HG03108 (cell line): ENCODE measurements around the gene NRP1.

ENCODE experiments used
- ATAC-seq: cut with Tn5 transposase; IDR thresholded peaks from one replicate; pipeline ENCODE4 v1.9.1; 2021; ENCODE audit warnings: moderate library complexity; ENCODE audit not compliant: unreplicated experiment

The NRP1 gene

DNA sequence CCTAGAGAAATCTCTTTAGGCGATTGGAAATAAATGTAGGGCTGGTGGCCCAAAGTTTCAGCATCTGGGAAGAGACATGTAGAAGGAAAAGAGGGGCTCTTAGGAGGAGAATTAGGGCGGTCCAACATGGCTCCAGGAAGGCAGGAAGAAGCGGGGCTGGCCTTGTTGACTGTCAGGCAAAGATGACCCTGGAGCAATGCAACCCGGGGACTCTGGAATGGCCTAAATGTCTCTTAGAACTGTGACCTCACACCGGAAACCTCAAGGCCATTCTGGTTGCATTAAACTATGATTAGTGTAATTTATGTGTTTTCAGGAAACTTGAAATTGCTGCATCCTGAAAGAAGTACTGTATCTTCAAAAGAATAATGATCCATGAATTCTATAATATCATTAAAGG, 66.8 kb downstream of the NRP1 start:
- no peak for ATAC-seq

DNA sequence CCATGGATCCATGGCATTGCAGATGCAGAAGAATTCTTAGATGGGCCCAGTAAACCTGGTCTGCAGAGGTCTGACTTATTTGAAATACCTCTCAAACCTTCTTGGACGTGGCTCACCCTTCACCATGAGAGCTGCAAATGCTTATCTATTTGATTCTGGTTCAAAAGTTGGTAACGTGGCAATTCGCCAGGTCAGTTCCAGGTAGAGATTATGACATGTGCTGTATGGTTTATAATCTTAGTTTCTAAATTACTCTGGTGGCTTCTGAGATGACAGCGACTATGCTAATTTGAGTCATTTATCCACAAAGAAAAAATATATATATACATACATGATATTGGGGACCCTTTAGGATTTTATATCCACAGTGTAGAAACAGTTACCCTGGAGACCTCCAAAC, 68.8 kb downstream of the NRP1 start:
- no peak for ATAC-seq

DNA sequence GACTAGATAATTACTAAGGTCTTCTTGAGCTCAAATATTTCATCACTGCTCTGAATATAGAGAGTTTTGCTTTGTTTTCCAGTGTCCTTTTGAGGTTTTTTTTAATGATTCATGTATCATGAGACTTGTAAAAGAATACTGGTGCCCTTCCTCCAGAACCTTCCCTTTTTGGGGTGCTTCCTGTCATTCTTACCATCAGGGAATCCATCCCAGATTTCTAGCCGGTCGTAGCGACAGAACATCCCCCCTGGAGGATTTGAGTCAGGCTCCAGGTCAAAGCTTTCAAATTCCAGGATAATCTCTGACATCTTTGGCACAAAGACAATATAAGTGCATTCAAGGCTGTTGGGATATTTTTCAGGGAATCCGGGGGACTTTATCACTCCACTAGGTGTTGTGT, 71.0 kb downstream of the NRP1 start:
- ATAC-seq = no peak

DNA sequence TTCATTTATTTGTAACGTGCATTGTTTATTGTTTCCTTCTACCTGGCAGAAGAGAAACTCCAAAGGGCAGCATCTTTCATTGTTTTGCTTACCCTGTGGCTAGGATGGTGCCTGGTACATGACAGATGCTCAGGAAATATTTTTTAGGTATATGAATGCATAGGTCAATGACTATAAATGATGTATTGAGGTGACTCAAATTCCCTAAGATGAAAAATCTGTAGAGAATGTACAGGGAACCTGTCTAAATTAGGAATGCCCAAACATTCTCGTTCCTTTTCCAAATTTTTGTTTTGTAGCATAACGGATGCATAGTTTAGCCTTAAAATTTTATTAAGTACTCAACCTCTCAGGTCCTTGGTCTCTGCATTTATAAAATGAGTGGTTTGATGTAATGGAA, 71.6 kb downstream of the NRP1 start:
- ATAC-seq = no peak

DNA sequence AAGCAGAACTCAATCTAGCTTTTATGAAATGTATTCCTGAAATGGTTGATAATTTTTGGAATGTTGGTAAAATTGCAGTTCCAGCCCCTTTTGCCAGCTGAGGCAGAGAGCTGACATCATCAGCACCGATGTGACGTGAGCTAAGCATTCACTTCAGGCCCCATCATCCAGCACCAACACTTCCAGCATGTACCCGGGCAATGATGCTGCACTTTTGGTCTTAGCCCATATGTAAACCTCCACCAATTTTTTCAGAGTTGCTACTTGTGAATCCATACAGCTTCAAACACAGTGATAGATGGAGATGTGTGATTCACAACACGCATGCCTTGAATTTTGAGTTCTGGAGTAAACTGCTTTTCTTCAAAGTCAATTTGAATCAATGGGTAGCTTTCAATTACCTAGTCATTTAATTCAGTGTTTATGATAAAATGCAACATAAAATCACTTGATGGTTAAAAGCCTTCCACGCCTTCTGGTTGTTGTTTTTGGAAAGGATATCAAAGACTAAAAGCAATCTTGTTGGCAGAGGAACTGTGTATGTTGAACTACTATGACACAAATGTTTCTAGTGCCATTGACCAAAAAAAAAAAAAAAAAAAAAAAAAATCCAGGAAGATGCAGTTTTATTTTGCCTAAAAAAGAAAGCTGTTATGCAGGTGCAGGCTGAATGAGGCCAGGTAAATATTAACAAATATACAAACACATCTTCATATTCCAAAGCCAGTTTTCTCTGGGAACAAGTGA, 73.9 kb downstream of the NRP1 start:
- ATAC-seq = no peak

DNA sequence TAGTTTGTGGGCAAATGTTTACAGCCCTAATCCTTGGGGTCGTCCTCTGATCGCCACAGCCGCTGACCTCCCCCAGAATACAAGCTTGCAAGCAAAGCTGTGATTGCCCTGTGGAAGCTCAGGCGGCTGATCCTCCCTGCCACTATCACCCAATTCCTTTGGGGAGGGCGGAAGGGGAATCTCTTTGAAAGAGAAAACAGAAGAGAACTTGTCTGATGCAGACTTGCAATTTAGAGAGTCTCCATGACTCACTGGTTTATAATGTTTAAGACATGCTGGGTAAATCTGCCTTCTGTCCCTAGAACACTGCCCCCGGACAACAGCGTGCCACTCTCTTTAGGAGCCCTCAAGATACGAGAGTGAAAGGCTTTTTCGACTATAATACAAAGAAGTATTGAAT, 75.5 kb downstream of the NRP1 start:
- no peak for ATAC-seq

DNA sequence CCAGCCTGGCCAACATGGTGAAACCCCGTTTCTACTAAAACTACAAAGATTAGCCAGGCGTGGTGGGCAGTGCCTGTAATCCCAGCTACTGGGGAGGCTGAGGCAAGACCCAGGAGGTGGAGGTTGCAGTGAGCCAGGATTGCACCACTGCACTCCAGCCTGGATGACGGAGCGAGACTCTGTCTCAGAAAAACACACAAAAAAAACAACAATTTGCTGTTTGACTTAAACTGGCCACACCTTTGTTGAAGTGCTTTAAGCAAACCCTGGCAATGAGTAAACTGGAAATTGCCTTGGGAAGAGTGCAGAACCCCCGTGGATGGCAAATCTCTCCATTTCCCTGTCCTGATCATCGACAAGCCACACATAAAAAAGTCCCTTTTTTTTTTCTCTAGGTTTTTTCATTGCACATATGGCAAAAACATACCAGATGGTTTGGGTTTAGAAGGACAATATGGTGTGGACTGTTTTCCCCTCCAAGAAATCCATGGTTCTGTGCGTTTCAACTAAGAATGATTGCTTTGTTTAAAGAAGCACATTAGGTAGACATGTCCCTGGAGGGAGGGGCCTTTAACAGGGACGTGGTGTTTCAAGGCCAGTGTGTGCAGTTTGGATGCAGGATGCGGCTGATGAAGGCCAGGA, 76.9 kb downstream of the NRP1 start:
- ATAC-seq = no peak

DNA sequence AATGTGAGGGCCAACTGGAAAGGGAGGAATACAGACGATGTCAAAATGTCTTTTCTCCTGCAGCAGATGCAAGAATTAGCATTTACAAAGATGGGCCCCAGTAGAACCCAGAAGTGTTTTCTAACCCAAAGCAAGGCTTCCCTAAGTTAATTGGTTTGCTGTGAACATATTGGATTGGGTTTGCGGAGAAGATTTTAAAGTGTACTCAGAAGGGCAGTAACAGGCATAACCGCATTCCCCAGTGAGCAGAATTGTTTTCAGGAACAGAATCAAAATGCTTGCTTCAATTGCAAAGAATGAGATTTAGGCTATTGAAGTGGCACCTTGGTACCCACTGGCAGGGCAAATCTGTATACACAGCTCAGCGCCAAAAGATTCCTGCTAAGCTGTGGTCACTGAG, 78.0 kb downstream of the NRP1 start:
- no peak for ATAC-seq

DNA sequence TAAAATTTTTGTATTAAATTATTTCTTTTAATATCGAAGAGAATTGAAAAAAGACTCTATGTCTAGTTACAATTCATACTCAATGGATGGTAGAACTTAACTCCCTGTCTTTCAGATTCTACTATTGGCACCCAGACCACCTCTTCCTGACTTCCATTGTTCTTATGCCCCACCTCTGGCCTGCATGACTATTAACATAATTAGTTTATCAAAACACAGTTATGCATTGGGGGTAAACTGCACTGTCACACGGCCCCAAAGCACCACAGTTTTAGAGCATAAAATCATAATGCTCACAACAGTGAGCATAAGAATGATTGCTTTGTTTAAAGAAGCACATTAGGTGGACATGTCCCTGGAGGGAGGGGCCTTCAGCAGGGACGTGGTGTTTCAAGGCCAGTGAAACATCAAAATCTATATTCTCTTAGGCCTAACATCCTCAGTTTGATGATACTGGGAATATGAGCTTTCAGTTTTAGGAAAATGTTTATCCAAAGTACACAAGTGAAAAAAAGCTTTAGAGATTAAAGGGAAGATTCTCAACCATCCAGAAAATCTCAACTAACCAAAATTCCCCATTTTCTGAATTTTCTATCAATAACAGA, 79.8 kb downstream of the NRP1 start:
- no peak for ATAC-seq

DNA sequence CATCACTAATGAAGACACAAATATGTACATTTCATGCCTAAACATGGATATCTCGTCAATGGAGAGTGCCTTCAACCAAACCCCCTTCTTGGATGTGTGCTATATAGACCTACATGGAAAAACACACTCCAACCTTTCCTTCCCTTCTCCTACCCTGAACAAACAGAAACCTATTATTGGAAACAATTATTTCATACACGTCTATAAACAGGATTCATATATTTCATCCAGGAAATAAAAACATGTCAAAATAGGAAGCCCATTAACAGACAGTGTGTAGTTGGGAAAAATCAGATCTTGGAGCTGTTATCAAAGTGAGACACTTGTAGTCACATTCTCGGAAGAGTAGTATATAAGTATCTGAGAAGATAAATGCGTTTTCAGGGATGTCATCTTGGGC, 81.1 kb downstream of the NRP1 start:
- ATAC-seq = no peak

DNA sequence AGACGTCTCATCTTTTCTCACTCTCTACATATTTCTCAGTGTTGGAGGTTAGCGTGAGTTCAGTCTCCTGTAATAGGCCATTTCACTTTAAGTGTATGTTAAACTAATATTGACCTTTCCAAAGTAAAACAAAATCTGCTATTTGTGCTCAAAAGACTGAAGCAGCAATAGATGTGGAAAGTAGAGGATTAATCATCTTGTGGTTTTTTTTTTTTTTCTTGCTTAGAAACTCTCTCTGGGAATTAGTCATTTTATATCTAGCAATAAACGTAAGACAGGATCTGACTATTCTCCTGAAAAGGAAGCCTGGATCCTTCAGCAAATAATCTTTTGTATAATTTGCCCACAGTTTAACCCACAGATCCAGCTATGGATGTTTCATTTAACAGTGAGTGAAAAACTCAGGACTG, 81.7 kb downstream of the NRP1 start:
- no peak for ATAC-seq

DNA sequence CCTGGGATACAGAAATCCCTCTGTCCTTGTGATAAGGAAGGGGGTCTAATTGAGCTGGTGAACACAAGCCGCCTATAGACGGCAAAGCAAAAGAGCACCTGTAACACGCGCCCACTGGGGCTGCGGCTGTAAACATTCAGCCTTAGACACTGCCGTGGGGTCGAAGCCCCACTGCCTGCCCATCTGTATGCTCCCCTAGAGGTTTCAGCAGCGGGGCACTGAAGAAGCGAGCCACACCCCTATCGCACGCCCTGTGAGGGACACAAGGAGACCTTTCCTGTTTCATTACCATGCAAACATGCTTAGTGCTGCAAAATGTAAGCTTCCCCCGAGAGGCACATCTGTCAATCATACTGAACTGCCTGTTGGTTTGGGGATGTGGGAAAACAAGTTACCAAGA, 82.1 kb downstream of the NRP1 start:
- ATAC-seq = no peak

DNA sequence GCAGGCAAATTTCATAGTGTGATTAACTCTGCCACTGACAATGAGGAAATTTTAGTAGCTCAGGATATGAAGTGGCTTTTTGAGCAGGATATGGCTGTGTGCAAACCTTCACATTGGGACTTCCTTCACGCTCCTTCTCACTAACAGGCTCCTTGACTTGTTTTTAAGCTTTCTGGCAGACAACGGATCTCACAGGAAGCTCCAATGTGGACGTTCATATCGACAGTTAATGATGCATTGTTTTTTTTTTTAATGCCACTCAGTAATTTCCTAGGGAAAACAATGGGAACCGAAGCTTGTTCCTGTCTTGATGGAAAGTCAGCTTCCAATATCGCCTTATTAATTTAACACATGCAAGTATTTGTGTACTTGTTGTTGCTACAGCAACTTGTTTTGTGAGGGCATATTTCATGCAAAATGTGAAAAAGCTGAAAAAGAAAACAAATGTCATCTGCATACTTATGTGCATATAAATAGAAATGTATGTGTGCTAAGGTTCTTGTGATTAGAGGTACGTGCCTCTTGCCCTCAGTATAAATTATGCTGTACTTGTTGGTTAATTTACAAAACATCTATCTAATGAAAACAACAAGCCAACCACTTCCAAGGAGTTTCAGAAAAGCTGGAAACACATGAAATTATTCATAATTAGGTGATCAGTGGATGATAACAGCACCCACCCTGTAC, 84.7 kb downstream of the NRP1 start:
- no peak for ATAC-seq

DNA sequence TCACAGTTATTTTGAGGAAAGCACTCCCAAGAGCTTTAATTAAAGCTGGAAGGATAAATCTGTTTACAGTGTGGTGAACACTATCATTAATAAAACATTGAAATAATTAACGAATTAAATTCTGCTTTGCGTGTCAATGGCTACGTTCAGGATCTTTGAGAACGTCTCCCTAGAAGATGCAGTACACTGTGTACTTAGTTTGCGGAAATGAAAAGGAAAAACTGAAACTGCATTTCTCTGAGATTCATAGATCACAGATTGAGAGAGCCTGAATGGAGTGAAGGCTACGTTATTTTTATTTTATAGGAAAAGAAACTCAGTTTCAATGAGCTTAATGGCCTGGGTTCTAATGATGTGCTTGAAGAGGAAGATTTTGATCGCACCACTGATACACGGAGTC, 85.3 kb downstream of the NRP1 start:
- no peak for ATAC-seq

DNA sequence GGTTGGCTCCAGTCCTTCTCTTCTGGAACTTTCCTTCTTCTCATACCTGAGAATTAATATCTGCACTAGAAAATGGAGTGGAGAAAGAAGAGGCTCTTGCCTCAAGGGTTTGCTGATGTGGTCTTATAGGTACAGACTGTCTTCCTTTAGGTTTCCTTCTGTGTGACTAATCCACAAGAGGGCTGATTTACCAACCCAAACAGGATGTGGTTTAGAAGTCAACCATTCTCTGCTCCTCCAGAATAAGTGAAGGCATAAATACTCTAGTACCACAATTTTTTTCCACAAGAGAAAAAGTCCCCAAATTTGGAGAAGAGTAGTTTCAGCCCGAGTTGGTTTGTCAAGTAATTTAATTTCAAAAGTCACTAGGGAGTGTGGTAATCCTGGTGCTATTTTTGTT, 85.8 kb downstream of the NRP1 start:
- peak; percentile 64 for ATAC-seq

DNA sequence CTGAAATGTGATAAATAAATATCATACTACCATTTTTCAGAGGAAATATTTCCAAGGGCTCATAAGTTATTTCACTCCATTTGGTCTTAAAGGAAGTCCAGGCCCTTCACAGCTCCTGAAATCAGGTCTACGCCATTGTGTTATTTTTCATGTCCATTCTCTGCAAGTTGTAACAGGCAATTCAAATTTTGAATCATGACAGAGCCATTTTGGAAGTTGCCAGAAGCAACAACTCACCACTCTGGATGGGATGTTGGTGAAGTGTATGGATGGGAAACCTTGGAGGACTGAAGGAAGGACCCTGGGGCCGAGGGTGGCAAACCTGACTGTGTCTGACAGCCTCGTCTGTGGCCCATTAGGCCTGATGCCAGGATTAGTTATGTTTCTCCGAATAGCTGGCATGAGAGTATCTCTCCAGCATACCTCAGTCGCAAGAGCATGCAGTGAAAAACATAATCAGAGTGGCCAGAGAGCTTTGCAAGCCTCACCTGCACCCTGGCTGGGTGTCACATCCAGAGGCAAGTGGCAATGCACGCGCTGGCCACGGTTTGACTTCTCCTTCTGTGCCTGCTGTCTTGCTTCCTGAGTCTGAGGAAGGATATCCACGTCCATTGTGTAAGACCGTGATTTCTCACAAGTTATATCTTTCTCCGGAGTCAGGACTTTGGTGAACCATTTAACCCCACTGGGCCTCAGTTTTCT, 87.1 kb downstream of the NRP1 start:
- no peak for ATAC-seq

DNA sequence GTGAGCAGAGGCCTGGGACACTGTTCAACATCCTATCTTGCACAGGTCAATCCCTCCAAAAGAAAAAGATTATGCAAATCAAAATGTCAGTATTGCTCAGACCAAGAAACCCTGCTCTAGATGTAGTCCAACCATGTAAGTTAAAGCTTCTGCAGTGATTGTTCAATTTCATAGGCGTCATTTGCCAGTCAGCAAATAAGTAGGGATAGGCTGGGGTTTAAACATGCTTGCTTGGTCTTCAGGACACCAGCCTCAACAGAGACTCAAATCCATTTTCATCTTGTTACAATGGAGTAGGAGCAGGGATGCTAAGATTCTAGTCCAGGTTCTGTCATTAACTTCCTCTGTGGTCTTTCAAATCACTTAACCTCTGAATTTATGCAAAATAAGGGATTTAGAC, 89.1 kb downstream of the NRP1 start:
- ATAC-seq = no peak

DNA sequence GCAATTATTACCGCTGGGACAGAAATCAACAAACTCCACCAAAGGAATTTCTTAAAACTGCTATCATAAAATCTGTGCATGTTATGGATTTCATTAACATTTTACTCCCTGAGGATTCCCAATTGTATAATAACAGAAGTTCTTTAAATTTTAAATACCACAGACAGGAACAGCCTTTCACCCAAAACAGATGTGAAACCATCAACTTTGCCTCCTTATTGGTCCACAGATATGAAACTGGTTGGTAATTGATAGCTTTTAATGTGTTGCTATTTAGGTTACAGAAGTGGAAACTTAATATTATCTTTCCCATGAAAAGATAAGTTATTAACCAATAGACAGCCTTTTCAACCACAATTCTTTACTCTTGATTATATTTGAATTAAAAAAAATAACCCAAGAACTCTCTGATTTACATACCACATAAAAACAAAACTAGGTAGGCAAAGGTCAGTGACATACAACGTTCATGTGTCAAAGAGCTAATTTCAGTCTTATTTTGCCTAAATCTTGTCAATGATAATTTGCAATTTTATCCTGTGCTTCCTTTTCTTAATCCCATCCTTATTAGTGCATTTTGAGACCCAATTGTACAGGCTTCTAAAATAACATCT, 90.0 kb downstream of the NRP1 start:
- ATAC-seq = no peak

DNA sequence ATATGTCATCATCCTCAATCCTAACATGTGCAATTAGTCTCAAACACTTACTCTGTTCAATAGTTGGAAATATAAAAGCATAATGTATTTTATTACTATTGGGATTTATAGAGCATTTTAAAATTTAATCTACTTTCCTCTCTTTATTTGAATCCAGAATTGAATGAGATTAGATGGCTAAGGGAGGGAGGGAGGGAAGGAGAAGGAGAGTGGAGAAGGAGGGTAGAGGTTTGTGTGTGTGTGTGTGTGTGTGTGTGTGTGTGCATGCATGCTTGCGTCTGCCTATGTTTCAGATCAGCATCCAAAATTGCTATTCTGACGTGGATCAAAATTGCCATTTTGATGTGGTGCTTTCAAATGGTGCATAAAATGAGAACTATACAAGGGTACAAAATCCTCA, 90.8 kb downstream of the NRP1 start:
- ATAC-seq = no peak

DNA sequence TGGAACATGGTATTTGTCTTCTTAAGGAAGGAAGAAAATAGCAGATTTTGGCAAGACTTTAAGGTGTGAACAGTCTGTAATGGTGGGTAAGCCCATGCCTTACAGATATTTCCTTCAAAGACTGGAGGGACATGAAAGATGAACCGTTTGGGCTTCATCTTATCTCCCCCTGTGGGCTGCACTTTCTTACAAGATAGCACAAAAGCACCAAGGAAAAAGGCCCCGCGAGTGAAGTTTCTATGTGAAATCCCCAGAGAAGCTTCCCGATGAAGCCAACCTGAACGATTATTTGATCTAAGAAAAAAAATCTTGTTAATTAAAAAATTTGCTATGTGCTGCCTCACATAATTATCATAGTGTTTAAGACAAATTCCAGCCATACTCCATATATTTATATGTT, 91.5 kb downstream of the NRP1 start:
- ATAC-seq = no peak

DNA sequence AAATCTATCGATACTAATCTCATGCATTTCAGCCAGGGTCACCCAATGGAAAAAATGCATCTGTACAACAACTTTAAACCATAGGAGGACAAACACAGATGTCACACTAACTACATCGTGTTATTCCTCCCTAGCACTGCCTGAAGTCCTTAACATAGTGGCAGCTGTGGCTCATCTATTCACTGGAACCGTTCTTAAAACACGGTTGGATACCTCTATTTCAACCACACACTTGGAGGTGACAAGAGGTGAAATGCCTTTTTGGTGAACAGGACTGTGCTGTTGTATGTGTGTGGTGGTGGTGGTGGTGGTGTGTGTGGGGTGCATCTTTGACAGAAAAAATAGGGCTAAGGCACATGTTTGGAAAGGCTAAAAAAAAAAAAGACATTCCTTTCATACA, 93.1 kb downstream of the NRP1 start:
- no peak for ATAC-seq
